MCF 10A (cell line): ENCODE measurements around the gene ABAT. TPM values are rescaled to one million over a fixed set of nuclear protein-coding genes. Genes with fewer than 3 reads are reported as not detected.

Experiments
- BruUV-seq: library from RNA; stranded (reverse); fragments of 400-500 nt; replicated peaks from 2 replicates; lab custom pipeline; 2021; lab: Mats Ljungman, UMichigan
- CTCF ChIA-PET: fragments of 300-600 bp; sonication (Branson Sonifier 250); formaldehyde crosslinking; extraction: SDS; loops from one replicate; lab custom pipeline; 2021; ENCODE audit warnings: antibody characterized with exemption, inconsistent platforms; lab: Yijun Ruan, JAX
- POLR2A ChIA-PET: fragments of 300-600, 350-650 bp; sonication (Branson Sonifier 250); formaldehyde crosslinking; extraction: SDS; loops from one replicate; lab custom pipeline; 2020; ENCODE audit warnings: antibody characterized with exemption, inconsistent platforms; lab: Yijun Ruan, JAX
- DNase-seq: peaks from one replicate; pipeline ENCODE4 v3.0.0-alpha.2; 2018; ENCODE audit not compliant: unreplicated experiment
- H3K27ac Mint-ChIP-seq: one replicate; pipeline ENCODE4 v1.8.0; 2022; ENCODE audit warnings: mild to moderate bottlenecking, low read depth, mixed read lengths; ENCODE audit not compliant: unreplicated experiment
- H3K27me3 Mint-ChIP-seq: one replicate; pipeline ENCODE4 v1.8.0; 2022; ENCODE audit warnings: mixed read lengths; ENCODE audit not compliant: insufficient read depth, unreplicated experiment
- H3K36me3 Mint-ChIP-seq: one replicate; pipeline ENCODE4 v1.8.0; 2022; ENCODE audit warnings: mild to moderate bottlenecking, moderate library complexity, mixed read lengths; ENCODE audit not compliant: insufficient read depth, unreplicated experiment
- H3K4me1 Mint-ChIP-seq: one replicate; pipeline ENCODE4 v1.8.0; 2022; ENCODE audit warnings: mixed read lengths; ENCODE audit not compliant: insufficient read depth, unreplicated experiment
- H3K4me3 Mint-ChIP-seq: one replicate; pipeline ENCODE4 v1.8.0; 2022; ENCODE audit warnings: mild to moderate bottlenecking, moderate library complexity, mixed read lengths; ENCODE audit not compliant: unreplicated experiment
- H3K9me3 Mint-ChIP-seq: one replicate; pipeline ENCODE4 v1.8.0; 2022; ENCODE audit warnings: mixed read lengths; ENCODE audit not compliant: unreplicated experiment
- CTCF ChIP-seq: fragments of 200-600 bp; IDR thresholded peaks from one replicate; pipeline ENCODE4 v1.8.0; 2022; ENCODE audit warnings: antibody characterized with exemption, mild to moderate bottlenecking; ENCODE audit not compliant: unreplicated experiment
- intact Hi-C: fragments of 100-400 bp; cut with micrococcal nuclease; formaldehyde crosslinking; loops from 2 replicates; pipeline ENCODE4 v1.14.1; 2022
- total RNA-seq: library from RNA; stranded (reverse); gene quantifications from 2 replicates; pipeline ENCODE4 v1.2.3, GENCODE V29; 2022

The ABAT gene
- total RNA-seq, 1 experiment from 2014 or later = 3.0 TPM

GRCh38 chr16:8645831-8646230, 28.6 kb upstream of the ABAT start:
- ChIA-PET CTCF (interaction anchor here (0.6 to 3.6 kb wide), 6 partner anchors 9 to 1889 kb away, joined by 3 to 14 read pairs (median 4); no protein-coding TSS in a partner anchor), POLR2A (no interaction called here)
- Mint-ChIP-seq H3K4me1 (no peaks in the 10 kb centered on the region), H3K36me3 (peaks cover 56% of the 10 kb centered on the region), H3K27ac (no peak overlapping the region), H3K9me3 (no peaks in the 10 kb centered on the region), H3K4me3 (no peak overlapping the region), H3K27me3 (no peaks in the 10 kb centered on the region)
- TF ChIP-seq CTCF = no peak
- no TSS peak for BruUV-seq
- intact Hi-C loops = no loop called here
- no peak for DNase-seq

- H3K4me1 Mint-ChIP-seq = no peaks in the 10 kb centered on the region
- ChIA-PET CTCF (interaction anchor here (0.7 to 3.6 kb wide), 9 partner anchors 9 to 145 kb away, joined by 3 to 14 read pairs (median 3); no protein-coding TSS in a partner anchor), POLR2A (no interaction called here)
- H3K27me3 Mint-ChIP-seq = no peaks in the 10 kb centered on the region
- no peak overlapping the region for H3K27ac Mint-ChIP-seq
- intact Hi-C loops = no loop called here
- no TSS peak for BruUV-seq
- no peak overlapping the region for H3K4me3 Mint-ChIP-seq
- no peaks in the 10 kb centered on the region for H3K9me3 Mint-ChIP-seq
- no peak for TF ChIP-seq CTCF
- no peak for DNase-seq
- peaks cover 51% of the 10 kb centered on the region for H3K36me3 Mint-ChIP-seq
Observed at GRCh38 chr16:8646326-8647053, 27.9 kb upstream of the ABAT start.

- CTCF ChIA-PET = interaction anchor here (0.6 kb wide), 1 partner anchor 12 kb away, joined by 3 read pairs; no protein-coding TSS in a partner anchor
- Mint-ChIP-seq H3K36me3 (peaks cover 38% of the 10 kb centered on the region), H3K9me3 (no peaks in the 10 kb centered on the region), H3K27ac (no peak overlapping the region), H3K4me1 (no peaks in the 10 kb centered on the region), H3K27me3 (no peaks in the 10 kb centered on the region), H3K4me3 (no peak overlapping the region)
- intact Hi-C loops = no loop called here
- no peak for TF ChIP-seq CTCF
- POLR2A ChIA-PET = no interaction called here
- DNase-seq = no peak
- BruUV-seq = no TSS peak
Observed at GRCh38 chr16:8647721-8648318, 26.6 kb upstream of the ABAT start.

GRCh38 chr16:8648877-8649276, 25.5 kb upstream of the ABAT start:
- Mint-ChIP-seq H3K36me3 (peaks cover 28% of the 10 kb centered on the region), H3K4me1 (no peaks in the 10 kb centered on the region), H3K9me3 (no peaks in the 10 kb centered on the region), H3K27me3 (no peaks in the 10 kb centered on the region), H3K27ac (no peak overlapping the region), H3K4me3 (no peak overlapping the region)
- no peak for TF ChIP-seq CTCF
- CTCF ChIA-PET = interaction anchor here (0.6 kb wide), 1 partner anchor 24 kb away, joined by 3 read pairs; no protein-coding TSS in a partner anchor
- no peak for DNase-seq
- POLR2A ChIA-PET = interaction anchor here (0.6 to 0.7 kb wide), 3 partner anchors 23 to 81 kb away, joined by 3 read pairs; no protein-coding TSS in a partner anchor
- intact Hi-C loops = no loop called here
- no TSS peak for BruUV-seq
